Measurements from ENCODE around the gene MYO16. TPM values are rescaled to one million over a fixed set of nuclear protein-coding genes. Genes with fewer than 3 reads are reported as not detected.

MYO16 gene
- total and polyA plus RNA-seq, 2 of the 4 experiments (the other 2 are of a cell fraction): under 0.01 to 0.03 TPM

GRCh38 chr13:109227344-109227940, 598.0 kb downstream of the MYO16 start:
- H3K4ac ChIP-seq (ENCODE audit: low read depth, low read length): no peak overlapping the region
- no peak overlapping the region for H4K91ac ChIP-seq (ENCODE audit: insufficient read depth, low read depth, low read length)
- H3K79me1 ChIP-seq (ENCODE audit: low read depth in 1 of 2, low read length in 2 of 2): no peaks in the 10 kb centered on the region
- no peak overlapping the region for H2BK120ac ChIP-seq (ENCODE audit: low read depth, low read length)
- no peak overlapping the region for H3K56ac ChIP-seq (ENCODE audit: extremely low read depth, insufficient read depth, low read length)
- CTCF ChIA-PET: no interaction called here
- ATAC-seq (ENCODE audit: low read depth): no peak
- H3K4me3 ChIP-seq (ENCODE audit: insufficient read depth, low read depth, low read length): no peak overlapping the region
- dilution Hi-C loops (cut with HindIII; ENCODE audit: low sequenced_read_pairs, unreplicated experiment): no loop called here
- H2AFZ ChIP-seq (replicated peaks; ENCODE audit: low read length, poor library complexity): no peak overlapping the region
- no peaks in the 10 kb centered on the region for H3K27me3 ChIP-seq (ENCODE audit: control insufficient read depth, insufficient read depth, low read length)
- peaks cover 8% of the 10 kb centered on the region for H3K9me3 ChIP-seq (ENCODE audit: control insufficient read depth, insufficient read depth, low read length)
- no peaks in the 10 kb centered on the region for H4K20me1 ChIP-seq (ENCODE audit: insufficient read depth, low read length)
- no peak overlapping the region for H4K8ac ChIP-seq (ENCODE audit: low read depth in 2 of 2, low read length in 2 of 2)
- H2BK20ac ChIP-seq (ENCODE audit: low read depth, low read length): no peak overlapping the region
- in situ Hi-C loops (cut with MboI; ENCODE audit: low sequenced_read_pairs): no loop called here
- no peak overlapping the region for H3K23ac ChIP-seq (ENCODE audit: low read depth, low read length)
- H2BK15ac ChIP-seq (ENCODE audit: low read depth, low read length): no peak overlapping the region
- BruUV-seq (replicated peaks): no TSS peak
- no peak overlapping the region for H2BK5ac ChIP-seq (ENCODE audit: low read depth, low read length, poor library complexity, severe bottlenecking)
- no peak overlapping the region for H3K27ac ChIP-seq (ENCODE audit: insufficient read depth, low read length)
- H3K4me2 ChIP-seq (ENCODE audit: low read depth, low read length): no peak overlapping the region
- DNase-seq: no peak
- no peak overlapping the region for H3K14ac ChIP-seq (replicated peaks; ENCODE audit: low read depth, low read length)
- H4K5ac ChIP-seq (ENCODE audit: low read depth, low read length): no peak overlapping the region
- H3K18ac ChIP-seq (ENCODE audit: low read depth, low read length): no peak overlapping the region
- no peak for TF ChIP-seq ELK1 (IDR thresholded peaks at IDR 0.05; ENCODE audit: borderline replicate concordance, low read depth, low read length)
- TF ChIP-seq FOS (IDR thresholded peaks at IDR 0.05; ENCODE audit: low read depth, low read length): no peak
- no peak for TF ChIP-seq CEBPB (IDR thresholded peaks at IDR 0.05; ENCODE audit: low read depth, low read length)
- TF ChIP-seq, protein P1, sequence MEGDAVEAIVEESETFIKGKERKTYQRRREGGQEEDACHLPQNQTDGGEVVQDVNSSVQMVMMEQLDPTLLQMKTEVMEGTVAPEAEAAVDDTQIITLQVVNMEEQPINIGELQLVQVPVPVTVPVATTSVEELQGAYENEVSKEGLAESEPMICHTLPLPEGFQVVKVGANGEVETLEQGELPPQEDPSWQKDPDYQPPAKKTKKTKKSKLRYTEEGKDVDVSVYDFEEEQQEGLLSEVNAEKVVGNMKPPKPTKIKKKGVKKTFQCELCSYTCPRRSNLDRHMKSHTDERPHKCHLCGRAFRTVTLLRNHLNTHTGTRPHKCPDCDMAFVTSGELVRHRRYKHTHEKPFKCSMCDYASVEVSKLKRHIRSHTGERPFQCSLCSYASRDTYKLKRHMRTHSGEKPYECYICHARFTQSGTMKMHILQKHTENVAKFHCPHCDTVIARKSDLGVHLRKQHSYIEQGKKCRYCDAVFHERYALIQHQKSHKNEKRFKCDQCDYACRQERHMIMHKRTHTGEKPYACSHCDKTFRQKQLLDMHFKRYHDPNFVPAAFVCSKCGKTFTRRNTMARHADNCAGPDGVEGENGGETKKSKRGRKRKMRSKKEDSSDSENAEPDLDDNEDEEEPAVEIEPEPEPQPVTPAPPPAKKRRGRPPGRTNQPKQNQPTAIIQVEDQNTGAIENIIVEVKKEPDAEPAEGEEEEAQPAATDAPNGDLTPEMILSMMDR (conservative IDR thresholded peaks at IDR 0.05; ENCODE audit: low read depth, low read length): no peak
- no peak for TF ChIP-seq SMC3 (IDR thresholded peaks at IDR 0.05; ENCODE audit: low read depth, low read length)
- TF ChIP-seq, protein P2, sequence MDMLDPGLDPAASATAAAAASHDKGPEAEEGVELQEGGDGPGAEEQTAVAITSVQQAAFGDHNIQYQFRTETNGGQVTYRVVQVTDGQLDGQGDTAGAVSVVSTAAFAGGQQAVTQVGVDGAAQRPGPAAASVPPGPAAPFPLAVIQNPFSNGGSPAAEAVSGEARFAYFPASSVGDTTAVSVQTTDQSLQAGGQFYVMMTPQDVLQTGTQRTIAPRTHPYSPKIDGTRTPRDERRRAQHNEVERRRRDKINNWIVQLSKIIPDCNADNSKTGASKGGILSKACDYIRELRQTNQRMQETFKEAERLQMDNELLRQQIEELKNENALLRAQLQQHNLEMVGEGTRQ (IDR thresholded peaks at IDR 0.05; ENCODE audit: low read depth, low read length): no peak
- TF ChIP-seq MAZ (IDR thresholded peaks at IDR 0.05; ENCODE audit: borderline replicate concordance, low read depth, low read length): no peak
- TF ChIP-seq BHLHE40 (IDR thresholded peaks at IDR 0.05; ENCODE audit: low read depth, low read length): no peak
- TF ChIP-seq MXI1 (IDR thresholded peaks at IDR 0.05; ENCODE audit: borderline replicate concordance, low read depth, low read length): no peak
- TF ChIP-seq NFE2L2 (IDR thresholded peaks at IDR 0.05; ENCODE audit: low read depth, low read length): no peak
- TF ChIP-seq CHD1 (IDR thresholded peaks at IDR 0.05; ENCODE audit: low read depth, low read length): no peak
- no peak for TF ChIP-seq RFX5 (IDR thresholded peaks at IDR 0.05; ENCODE audit: low read depth, low read length)
- TF ChIP-seq MAFK (IDR thresholded peaks at IDR 0.05; ENCODE audit: low read depth, low read length): no peak
- no peak for TF ChIP-seq RCOR1 (IDR thresholded peaks at IDR 0.05; ENCODE audit: insufficient replicate concordance, low read length)
- no peak for TF ChIP-seq RAD21 (IDR thresholded peaks at IDR 0.05; ENCODE audit: low read length)
- TF ChIP-seq POLR2A (IDR thresholded peaks at IDR 0.05; ENCODE audit: low read depth, low read length): no peak
- no peak overlapping the region for H3K9ac ChIP-seq (ENCODE audit: low read depth, low read length)
- H3K4me1 ChIP-seq (ENCODE audit: control insufficient read depth, insufficient read depth, low read length): no peaks in the 10 kb centered on the region
- no peaks in the 10 kb centered on the region for H3K36me3 ChIP-seq (ENCODE audit: control insufficient read depth, insufficient read depth, low read length)
- H2AK9ac ChIP-seq (replicated peaks; ENCODE audit: low read depth, low read length, poor library complexity): no peak overlapping the region
- no CpG with 5 or more reads among the region's 5 CpGs for WGBS, 2 experiments (ENCODE audit: extremely low coverage in 2 of 2, insufficient read length in 1 of 2)
- intact Hi-C loops (cut with micrococcal nuclease): no loop called here
- no peaks in the 10 kb centered on the region for H3K9me1 ChIP-seq (ENCODE audit: insufficient read depth, low read length)
- no peak overlapping the region for H2AK5ac ChIP-seq (ENCODE audit: low read depth, low read length)
- POLR2A ChIA-PET (ENCODE audit: unreplicated experiment): no interaction called here
